RKO (cell line): ENCODE data around the gene MAP3K5.
A peak's percentile ranks its signal among the peaks of the same experiment; 100 is the strongest.
"Not testable (repeated sequence)": the region's sequence is repeated elsewhere in the genome, so short reads cannot be mapped to it uniquely, and the experiment has no call there.

Experiments used
- DNase-seq: peaks from one replicate; pipeline ENCODE4 v3.0.0-alpha.2; 2016; ENCODE audit warnings: low spot score

The MAP3K5 gene, protein sequence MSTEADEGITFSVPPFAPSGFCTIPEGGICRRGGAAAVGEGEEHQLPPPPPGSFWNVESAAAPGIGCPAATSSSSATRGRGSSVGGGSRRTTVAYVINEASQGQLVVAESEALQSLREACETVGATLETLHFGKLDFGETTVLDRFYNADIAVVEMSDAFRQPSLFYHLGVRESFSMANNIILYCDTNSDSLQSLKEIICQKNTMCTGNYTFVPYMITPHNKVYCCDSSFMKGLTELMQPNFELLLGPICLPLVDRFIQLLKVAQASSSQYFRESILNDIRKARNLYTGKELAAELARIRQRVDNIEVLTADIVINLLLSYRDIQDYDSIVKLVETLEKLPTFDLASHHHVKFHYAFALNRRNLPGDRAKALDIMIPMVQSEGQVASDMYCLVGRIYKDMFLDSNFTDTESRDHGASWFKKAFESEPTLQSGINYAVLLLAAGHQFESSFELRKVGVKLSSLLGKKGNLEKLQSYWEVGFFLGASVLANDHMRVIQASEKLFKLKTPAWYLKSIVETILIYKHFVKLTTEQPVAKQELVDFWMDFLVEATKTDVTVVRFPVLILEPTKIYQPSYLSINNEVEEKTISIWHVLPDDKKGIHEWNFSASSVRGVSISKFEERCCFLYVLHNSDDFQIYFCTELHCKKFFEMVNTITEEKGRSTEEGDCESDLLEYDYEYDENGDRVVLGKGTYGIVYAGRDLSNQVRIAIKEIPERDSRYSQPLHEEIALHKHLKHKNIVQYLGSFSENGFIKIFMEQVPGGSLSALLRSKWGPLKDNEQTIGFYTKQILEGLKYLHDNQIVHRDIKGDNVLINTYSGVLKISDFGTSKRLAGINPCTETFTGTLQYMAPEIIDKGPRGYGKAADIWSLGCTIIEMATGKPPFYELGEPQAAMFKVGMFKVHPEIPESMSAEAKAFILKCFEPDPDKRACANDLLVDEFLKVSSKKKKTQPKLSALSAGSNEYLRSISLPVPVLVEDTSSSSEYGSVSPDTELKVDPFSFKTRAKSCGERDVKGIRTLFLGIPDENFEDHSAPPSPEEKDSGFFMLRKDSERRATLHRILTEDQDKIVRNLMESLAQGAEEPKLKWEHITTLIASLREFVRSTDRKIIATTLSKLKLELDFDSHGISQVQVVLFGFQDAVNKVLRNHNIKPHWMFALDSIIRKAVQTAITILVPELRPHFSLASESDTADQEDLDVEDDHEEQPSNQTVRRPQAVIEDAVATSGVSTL (N-terminal part only)

GRCh38 chr6:136792410-136793262 lies at the start of gene MAP3K5:
Gene MAP3K5, minus strand, starts transcription at chr6:136792477. Its CDS starts 320 bp downstream, at chr6:136792157.
- DNase-seq, result peak; percentile 88

DNA sequence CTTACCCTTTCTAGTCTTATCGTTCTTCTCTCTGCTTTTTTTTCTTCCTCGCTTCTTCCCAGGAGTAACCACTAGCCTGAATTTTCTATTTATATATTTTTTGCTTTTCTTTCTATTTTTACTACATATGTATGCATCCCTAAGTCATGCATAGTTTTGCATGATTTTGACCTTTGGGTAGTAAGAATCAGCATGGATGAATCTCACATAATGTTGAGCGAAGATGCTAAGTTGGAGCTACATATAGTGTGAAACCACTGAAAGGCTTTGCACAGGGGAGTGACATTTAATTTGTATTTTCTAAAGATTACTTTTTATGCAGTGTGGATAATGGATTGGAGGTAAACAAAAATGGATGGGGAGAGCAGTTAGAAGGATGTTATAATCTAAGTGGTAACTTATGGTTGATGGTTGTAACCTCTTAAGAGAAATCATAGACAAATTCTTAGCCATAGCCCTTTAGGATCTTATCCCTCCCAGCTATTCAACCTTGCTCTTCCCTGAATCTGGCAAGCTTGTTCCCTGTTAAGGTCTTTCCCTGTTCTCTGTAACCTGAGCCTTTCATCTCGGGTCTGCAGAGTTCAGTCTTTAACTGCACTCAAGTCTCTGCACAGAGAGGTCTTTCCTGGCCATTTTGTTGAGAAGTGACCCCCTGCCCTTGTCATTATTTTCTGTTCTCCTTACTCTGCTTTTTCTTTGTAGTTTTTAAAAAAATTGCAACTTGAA lies 48.2 kb upstream of the MAP3K5 start:
- DNase-seq, result no peak

DNA sequence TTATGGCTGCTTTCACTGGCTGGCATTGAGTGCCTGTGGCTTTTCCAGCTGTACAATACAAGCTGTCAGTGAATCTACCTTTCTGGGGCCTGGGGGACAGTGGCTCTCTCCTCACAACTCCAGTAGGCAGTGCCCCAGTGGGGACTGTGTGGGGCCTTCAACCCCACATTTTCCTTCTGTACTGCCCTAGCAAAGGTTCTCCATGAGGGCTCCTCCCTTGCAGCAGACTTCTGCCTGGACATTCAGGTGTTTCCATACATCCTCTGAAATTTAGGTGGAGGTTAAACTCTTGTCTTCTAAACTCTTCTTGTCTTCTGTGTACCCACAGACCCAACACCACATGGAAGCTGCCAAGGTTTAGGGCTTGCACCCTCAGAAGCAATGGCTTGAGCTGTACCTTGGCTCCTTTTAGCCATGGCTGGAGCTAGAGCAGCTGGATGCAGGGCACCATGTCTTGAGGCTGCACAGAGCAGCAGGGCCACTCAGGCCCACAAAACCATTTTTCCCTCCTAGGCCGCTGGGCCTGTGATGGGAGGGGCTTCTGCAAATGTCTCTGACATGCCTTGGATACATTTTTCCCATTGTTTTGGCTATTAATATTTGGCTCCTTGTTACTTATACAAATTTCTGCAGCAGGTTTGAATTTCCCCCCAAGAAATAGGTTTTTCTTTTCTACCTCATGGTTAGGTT lies 39.7 kb upstream of the MAP3K5 start:
- no peak for DNase-seq

- no peak for DNase-seq
Observed at GRCh38 chr6:136826216-136826615, 33.9 kb upstream of the MAP3K5 start.

GRCh38 chr6:136823128-136823660 lies 30.9 kb upstream of the MAP3K5 start:
- DNase-seq, result no peak

DNA sequence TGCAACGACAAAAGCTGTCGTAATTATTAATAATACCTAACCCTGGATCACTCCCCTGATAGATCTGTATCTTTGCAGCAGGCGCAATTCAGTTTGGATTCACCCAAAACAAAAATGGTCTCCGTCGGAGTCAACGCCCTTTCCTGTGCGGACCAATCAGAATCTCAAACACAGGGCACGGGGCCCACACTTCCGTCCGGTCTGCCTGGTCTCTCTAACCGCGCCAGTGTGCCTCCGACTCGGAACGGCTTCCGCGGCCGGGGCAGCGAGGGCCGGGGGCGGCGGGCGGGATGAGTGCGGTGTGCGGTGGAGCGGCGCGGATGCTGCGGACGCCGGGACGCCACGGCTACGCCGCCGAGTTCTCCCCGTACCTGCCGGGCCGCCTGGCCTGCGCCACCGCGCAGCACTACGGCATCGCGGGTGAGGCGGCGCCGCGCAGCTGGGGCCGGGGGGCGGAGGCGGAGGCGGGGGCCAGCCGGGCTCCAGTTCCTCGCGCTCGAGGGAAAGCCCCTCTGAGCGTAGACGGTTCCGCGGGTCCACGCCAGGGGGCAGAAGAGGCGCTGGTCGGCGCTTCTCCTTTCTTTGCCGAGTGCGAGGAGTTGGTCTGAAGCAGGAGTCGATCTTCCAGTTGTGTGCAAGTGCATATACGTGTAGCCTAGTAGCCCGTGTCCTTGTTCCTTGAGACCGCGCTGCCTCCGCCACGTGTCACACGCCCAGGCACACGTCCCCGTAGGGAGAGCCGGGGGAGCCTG lies 30.3 kb upstream of the MAP3K5 start, which contains the start of gene PEX7:
TSS of gene PEX7 (plus strand) at position 217 of the 752 bp plus-strand sequence. CDS start at position 291, 74 bp downstream.
- DNase-seq, result peak; percentile 93

GRCh38 chr6:136822046-136822375 lies 29.7 kb upstream of the MAP3K5 start:
- DNase-seq, result peak; percentile 50

DNA sequence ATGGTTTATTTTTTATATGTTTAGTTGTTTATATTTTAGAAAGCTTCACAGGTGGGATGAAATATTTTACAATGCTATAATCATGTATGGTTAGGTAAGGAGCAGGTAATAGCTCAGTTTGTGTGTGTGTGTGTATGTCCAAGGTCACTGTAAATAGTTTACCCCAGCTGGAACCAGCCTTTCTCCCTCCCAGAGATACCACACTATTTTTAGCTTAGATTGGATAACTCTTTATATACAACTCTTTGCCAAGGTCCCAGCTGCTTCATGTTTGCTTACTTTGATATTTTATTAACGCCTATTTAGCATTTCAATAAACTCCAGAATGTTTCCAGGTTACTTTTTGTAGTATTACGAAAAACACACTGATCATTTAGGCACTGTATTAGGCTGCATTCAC lies 28.3 kb upstream of the MAP3K5 start:
- no peak for DNase-seq

- no peak for DNase-seq
Observed at GRCh38 chr6:136816656-136817055, 24.4 kb upstream of the MAP3K5 start.

DNA sequence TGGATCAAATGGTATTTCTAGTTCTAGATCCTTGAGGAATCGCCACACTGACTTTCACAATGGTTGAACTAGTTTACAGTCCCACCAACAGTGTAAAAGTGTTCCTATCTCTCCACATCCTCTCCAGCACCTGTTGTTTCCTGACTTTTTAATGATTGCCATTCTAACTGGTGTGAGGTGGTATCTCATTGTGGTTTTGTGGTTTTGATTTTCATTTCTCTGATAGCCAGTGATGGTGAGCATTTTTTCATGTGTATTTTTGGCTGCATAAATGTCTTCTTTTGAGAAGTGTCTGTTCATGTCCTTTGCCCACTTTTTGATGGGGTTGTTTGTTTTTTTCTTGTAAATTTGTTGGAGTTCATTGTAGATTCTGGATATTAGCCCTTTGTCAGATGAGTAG lies 23.3 kb upstream of the MAP3K5 start:
- DNase-seq, result not testable (repeated sequence)

- no peak for DNase-seq
Observed at GRCh38 chr6:136812174-136812573, 19.9 kb upstream of the MAP3K5 start.

GRCh38 chr6:136811272-136811671 lies 19.0 kb upstream of the MAP3K5 start:
- DNase-seq, result no peak

- no peak for DNase-seq
Observed at GRCh38 chr6:136809091-136809860, 17.0 kb upstream of the MAP3K5 start.

GRCh38 chr6:136803608-136804007 lies 11.3 kb upstream of the MAP3K5 start:
- no peak for DNase-seq

GRCh38 chr6:136801581-136801980 lies 9.3 kb upstream of the MAP3K5 start:
- no peak for DNase-seq

DNA sequence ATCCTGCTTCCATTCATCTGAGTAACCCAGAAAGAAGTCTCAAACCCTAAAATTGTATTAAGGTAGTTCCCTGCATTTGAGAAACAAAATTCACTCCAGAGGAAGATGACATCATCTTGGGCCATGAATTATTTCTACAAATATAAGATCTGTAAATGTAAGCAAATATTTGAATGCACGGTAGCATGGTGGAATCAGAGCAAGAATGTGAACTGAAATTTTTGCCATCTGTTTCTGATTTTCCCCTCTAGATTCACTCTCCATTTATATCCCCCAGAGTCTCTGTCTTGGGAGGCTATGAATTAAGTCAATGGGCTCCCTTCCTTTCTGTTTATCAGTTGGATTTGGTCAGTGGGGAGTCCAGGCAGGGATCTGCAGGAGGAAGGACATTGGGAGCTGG lies 5.8 kb upstream of the MAP3K5 start:
- DNase-seq, result no peak

DNA sequence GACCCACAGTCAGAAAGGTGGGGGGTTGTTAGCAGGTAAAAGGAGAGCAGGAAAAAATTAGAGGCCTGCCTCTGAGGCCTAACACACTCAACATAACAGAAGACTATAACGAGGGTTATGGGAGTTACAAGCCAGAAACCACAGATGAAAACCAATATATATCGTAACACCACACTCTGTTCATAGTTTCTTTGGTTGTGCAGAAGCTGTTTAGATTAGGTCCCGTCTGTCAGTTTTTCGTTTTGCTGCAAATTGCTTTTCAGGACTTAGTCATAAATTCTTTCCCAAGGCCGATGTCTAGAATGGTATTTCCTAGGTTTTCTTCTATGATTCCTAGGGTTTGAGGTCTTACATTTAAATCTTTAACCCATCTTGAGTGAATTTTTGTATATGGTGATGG lies 3.7 kb upstream of the MAP3K5 start:
- DNase-seq, result no peak

- no peak for DNase-seq
Observed at GRCh38 chr6:136795386-136795785, 3.1 kb upstream of the MAP3K5 start.
